SIG-M5 treated with dmso at 0.1 percent for 504 hours (cell line): Measurements from ENCODE around the gene KLF13.

ENCODE experiments used
- DNase-seq: peaks from one replicate; lab custom pipeline; 2025; ENCODE audit not compliant: unreplicated experiment; lab: John Stamatoyannopoulos, UW

KLF13 gene

DNA sequence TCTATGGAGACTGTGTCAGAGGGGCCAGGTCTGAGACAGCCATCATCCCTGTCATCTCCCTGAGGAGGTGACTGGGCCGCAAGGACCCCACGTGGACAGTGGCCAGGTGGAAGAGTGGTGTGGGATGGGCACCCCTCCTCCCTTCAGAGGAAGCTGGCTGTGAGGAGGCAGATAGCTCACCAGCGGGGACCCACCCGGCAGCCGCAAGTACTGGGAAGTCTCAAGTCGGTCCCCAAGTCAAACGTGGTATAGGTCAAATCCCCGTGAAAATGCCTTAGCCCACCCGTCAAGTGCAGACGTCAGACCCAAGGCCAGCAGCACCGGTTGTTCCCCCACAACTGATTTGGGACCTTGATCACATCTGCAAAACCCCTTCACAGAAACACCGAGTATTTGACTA, 12.3 kb upstream of the KLF13 start:
- no peak for DNase-seq

DNA sequence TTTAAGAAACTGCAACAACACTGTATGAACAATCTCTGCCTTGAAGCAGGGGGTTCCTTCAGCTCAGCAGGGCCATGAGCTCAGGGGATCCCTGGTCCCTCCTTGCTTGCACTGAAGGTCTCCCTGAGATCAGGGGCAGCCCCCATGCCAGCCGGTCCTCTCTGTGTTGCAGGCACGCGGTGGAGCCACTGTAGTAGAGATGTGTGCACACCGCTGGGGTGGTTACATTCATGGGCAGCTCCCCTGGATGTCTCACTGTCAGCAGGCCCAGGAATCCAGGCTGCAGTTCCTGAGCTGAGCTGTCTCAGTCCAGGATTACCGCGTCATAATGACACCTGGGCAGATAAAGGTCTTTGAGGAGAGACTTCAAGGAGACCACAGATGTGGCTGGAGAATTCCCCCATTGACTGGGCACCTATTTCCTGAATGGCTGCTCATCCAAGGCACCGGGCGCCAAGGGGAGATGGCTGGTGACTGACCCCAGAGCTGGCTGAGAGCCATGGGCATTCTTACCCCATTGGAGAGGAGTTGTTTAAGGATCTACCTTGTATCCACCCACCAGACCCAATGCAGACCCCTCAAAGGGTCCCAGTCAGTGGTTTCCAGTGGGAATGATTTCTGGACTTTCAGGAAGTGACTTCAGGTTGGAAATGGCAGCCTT, 10.4 kb upstream of the KLF13 start:
- no peak for DNase-seq

GRCh38 chr15:31317017-31317416, 9.6 kb upstream of the KLF13 start:
- no peak for DNase-seq

DNA sequence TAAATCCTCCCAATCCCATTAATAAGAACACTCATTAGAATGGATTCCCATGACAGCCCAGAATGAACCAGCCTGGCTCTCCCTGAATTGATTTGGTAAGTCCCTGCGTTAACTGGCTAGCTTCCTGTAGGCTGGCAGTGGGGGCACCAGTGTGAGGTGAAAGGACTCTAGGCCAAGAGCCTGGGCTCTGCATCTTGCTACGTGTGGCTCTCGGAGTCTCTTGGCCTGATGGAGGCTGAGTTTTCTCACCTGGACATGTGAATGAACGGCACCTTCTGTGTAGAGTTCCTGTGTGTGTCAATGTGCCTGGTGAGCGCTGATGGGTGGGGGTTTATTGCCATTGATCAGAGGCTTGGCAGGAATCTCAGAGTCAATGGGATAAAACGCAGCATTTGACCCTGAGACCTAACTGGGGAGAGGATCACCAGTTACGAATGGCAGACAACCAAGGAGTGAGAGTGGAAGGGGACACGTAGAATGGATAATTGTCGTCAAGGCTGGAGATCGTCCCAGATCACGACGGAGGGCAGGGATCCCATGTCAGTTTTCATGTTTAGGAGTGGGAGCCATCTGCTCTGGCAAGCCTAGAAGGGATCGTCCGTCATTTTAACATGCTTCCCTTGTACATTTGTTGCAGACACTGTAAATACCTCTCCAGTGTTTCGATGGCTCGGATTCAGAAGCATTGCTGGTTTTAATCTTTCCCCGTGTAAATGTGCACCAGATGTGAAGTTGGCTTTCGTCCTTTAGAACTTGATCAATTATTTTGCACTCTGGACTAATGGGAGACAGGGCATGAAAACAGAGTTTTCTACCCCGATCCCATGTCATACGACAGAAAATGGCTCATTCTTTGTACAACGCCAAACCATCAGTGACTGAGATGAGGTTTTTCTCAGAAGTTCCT, 9.0 kb upstream of the KLF13 start:
- no peak for DNase-seq

DNA sequence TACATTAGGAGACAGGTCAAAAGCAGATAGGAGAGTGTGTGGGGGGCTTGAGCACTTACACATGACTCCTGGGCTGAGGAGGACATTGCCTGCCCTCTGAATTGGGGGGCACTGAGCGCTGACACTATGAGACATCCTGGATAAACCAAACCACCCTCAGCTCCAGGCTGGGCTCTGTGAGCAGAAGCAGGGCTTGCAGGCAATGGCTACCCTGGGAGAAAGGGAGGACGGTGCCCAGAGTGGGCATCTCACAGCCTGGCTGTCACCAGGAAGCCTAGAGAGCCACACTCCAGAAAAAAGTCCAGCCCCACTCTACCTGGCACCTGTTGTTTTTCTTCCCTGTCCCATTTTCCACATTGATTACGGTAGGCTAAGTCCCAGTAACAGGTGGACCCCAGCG, 8.2 kb upstream of the KLF13 start:
- no peak for DNase-seq

DNA sequence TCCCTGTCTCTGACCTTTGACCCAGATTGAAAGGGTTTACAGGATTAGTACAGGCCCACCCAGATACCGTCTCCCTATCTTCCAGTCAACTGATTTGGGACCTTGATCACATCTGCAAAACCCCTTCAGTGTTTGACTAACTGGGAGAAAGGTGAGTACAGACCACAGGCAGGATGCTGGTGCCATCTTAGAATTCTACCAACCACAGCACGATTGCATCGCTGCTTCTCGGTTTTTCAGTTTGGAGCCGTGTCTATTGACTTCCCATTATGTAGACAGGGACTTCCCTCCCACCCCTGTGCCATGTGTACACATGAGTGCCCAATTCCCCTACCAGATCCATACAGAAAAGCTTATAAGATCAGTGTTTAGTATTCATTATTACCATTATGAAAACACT, 6.6 kb upstream of the KLF13 start:
- no peak for DNase-seq

DNA sequence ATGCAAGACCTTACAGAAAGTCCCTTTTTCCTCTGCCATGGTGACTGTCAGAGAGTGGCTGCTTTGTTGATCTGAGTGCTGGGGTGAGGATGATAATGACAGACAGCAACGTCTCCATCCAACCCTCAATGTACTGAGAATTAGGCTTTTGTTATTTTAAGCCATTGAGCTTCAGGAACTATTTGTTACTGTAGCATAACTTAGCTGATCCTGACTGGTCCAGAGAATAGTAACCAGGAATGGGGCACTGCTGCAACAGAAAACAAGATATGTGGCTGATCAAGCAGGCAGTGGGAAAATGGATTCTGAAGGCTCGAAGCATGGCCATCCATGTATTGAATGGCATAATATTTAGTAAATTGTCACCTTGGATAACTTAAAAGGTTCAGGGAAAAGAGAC, 5.2 kb upstream of the KLF13 start:
- no peak for DNase-seq

DNA sequence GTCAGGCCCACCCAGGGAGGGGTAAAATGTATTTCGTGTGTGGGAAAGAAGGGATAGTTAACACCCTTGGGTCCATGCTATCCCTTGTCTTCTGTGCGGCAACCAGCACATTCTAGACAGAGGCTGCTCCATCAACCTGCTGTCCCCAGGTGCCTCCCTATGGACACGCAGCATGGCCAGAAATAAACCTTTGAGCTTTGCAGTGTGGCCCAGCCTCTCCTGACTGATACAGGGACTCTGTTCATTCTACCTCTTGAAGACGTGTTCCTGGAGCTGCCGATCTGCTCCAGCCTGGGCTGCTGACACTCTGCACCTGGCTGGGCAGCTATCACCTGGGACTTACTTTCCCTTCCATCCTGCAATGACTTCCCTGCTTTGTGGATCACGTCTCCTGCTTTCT, 4.1 kb upstream of the KLF13 start:
- DNase-seq = no peak

DNA sequence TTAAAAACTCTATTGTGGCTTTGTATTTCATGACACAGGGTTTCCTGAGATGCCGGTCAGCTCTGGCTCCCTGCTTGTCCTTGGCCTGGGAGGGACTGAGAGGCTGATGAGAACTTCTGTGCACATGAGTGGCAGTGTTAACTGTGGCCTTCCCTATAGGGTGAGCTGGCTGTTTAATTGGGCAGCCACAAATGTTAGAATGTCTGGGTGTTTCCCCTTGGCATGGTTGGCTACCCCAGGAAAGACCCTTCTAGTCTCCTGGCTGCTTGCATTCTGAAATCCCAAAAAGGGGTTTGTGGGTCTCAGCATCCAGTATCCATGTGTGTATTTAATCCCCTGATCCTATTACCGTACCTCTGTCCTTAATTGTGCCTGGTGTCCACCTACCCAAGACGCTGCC, 3.0 kb upstream of the KLF13 start:
- DNase-seq = no peak

DNA sequence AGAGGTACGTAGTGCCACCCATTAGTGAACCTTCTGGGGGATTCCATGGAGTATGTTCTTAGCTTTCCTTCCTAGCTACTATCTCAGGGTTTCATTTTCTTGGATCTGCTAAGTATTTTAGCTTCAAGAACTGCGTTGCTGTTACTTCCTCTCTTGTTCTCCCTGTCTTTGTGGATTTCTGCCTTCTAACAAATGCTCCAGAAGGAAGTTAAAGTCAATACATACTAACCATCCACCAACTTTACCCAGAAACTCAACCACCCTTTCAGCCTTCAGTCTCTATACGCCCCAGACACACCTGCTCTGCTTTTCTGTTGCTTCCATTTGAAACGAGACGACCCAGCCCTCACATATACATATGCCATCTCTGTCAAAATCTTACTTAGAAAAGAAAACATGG, 2.4 kb upstream of the KLF13 start:
- peak; percentile 14 for DNase-seq

GRCh38 chr15:31324806-31325594, 1.6 kb upstream of the KLF13 start:
- no peak for DNase-seq

DNA sequence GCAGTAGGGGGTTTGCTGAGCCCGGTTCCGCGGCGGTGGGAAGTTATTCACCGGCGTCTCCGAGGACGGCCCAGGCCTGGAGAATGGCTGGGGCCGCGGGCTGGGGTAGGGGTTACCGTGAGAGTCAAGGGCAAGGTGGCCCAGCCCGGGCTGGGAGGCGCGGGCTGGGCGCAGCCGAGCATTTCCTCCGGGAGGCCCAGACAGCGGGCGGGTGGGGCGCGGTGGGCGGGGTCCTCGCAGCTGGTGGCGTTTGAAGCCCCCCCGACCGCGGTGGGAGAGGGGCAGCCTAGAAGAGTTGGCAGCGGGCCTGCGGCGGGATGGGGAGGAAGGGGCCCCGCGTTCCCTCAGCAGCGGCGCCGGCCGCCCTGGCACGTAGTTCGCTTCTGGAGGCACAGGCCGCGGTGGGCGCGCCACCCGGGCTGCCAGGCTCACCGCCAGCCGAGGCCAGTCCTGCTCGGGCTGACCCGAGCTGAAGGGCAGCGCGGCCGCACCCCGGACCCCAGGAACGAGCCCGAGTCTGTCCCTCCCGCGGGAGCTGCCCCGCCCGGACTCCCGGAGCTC, 960 bp upstream of the KLF13 start:
- peak; percentile 32 for DNase-seq

- peak; percentile 47 for DNase-seq
Measured at GRCh38 chr15:31326875-31327668, 437 bp downstream of the KLF13 start.

DNA sequence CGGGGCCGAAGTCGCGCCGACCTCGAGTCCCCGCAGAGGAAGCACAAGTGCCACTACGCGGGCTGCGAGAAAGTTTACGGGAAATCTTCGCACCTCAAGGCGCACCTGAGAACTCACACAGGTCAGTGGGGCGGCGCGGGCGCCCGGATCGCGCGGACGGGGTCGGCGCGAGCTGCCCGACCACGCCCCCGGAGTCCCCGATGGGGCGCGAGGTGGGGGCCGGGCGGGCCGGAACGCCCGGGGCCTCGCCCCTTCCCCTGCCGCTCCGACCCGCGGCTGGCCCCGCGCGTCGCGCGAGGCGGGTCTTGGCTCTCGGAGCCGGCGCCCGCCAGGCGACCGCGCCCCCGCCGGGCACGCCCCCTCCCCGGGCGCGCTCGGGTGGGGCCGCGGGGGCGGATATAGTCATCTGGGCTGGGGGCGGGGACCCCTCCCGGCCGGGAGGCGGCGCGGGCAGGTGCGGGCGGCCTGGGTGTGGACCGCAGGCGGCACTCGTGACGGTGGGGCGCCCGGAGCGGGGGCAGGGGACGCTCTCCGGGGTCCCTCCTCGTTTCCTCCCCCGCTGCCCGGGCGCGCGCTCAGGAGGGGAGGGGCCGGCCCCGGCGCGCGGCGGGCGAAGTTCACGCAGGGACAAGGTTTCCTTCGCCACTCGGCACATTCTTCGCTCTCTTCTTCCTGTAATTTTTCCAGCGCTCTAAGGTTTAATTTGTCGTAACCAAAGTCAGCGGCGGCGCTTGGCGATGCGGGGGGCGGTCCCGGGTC, 1.2 kb downstream of the KLF13 start:
- peak; percentile 43 for DNase-seq

GRCh38 chr15:31328428-31328968, 1.9 kb downstream of the KLF13 start:
- no peak for DNase-seq

GRCh38 chr15:31328969-31329639, 2.5 kb downstream of the KLF13 start:
- no peak for DNase-seq

GRCh38 chr15:31329640-31330010, 3.0 kb downstream of the KLF13 start:
- no peak for DNase-seq

DNA sequence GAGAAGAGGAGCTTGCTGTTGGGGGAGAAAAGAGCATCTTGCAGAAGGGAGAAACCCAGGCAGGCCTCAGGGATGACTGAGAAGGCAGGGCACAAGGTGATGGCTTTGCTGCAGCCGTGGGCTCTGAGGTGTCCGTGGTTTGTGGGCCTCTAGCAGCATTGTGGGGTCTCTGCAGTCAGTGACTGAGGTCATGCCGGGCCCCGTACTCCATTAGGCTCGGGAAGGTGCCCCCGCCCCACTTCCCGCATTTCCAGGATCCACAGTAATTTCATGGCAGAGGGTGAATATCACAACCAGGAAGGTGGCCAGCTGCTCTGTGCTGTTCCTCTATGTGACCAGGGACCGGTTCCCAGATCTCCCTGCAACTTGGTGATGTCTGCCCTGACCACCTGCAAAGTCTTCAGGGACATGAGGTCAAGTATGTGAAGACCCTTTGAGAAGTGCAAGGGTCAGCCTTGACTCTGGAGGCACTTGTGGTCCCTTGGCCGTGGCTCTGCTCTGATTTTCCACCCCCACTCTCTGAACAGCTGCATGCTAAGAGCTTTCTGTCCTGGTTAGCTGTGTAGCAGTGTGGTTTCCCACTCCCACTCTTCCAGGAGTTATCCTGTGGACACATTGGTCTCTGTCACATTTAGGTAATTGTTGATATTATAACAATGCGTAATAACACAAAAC, 3.6 kb downstream of the KLF13 start:
- no peak for DNase-seq

GRCh38 chr15:31330836-31331235, 4.2 kb downstream of the KLF13 start:
- no peak for DNase-seq
